GM21360 (cell line): ENCODE results near the gene AKAP10.
"Not testable (repeated sequence)": the region's sequence is repeated elsewhere in the genome, so short reads cannot be mapped to it uniquely, and the experiment has no call there.

ENCODE experiments used
- ATAC-seq: cut with Tn5 transposase; IDR thresholded peaks from one replicate; pipeline ENCODE4 v1.9.1; 2021; ENCODE audit warnings: mild to moderate bottlenecking, moderate library complexity; ENCODE audit not compliant: unreplicated experiment

AKAP10 gene

GRCh38 chr17:19979917-19980770, 2.5 kb upstream of the AKAP10 start:
- ATAC-seq, result no peak

GRCh38 chr17:19978805-19979211, 1.2 kb upstream of the AKAP10 start:
- ATAC-seq, result no peak

- ATAC-seq, result peak; percentile 22
Observed at GRCh38 chr17:19978209-19978802, 678 bp upstream of the AKAP10 start.

GRCh38 chr17:19975601-19976000, 2.0 kb downstream of the AKAP10 start:
- ATAC-seq, result no peak

GRCh38 chr17:19973156-19973555, 4.5 kb downstream of the AKAP10 start:
- ATAC-seq, result no peak

GRCh38 chr17:19962954-19963353, 14.7 kb downstream of the AKAP10 start:
- not testable (repeated sequence) for ATAC-seq

GRCh38 chr17:19958023-19958422, 19.6 kb downstream of the AKAP10 start:
- ATAC-seq, result no peak

- ATAC-seq, result no peak
Observed at GRCh38 chr17:19955099-19955498, 22.5 kb downstream of the AKAP10 start.

GRCh38 chr17:19951411-19951810, 26.2 kb downstream of the AKAP10 start:
- not testable (repeated sequence) for ATAC-seq

GRCh38 chr17:19950624-19951195, 26.9 kb downstream of the AKAP10 start:
- not testable (repeated sequence) for ATAC-seq

- ATAC-seq, result no peak
Observed at GRCh38 chr17:19948116-19948943, 29.3 kb downstream of the AKAP10 start.

- no peak for ATAC-seq
Observed at GRCh38 chr17:19946921-19947320, 30.7 kb downstream of the AKAP10 start.

- ATAC-seq, result no peak
Observed at GRCh38 chr17:19945009-19945626, 32.5 kb downstream of the AKAP10 start.

GRCh38 chr17:19943599-19943998, 34.0 kb downstream of the AKAP10 start:
- no peak for ATAC-seq

GRCh38 chr17:19943026-19943425, 34.6 kb downstream of the AKAP10 start:
- no peak for ATAC-seq

GRCh38 chr17:19940722-19941464, 36.7 kb downstream of the AKAP10 start:
- no peak for ATAC-seq

GRCh38 chr17:19939993-19940721, 37.5 kb downstream of the AKAP10 start:
- no peak for ATAC-seq

- no peak for ATAC-seq
Observed at GRCh38 chr17:19938736-19939135, 38.9 kb downstream of the AKAP10 start.

- no peak for ATAC-seq
Observed at GRCh38 chr17:19937522-19937921, 40.1 kb downstream of the AKAP10 start.
